ENCODE results near the gene SYTL1.
"Not testable (repeated sequence)": the region's sequence is repeated elsewhere in the genome, so short reads cannot be mapped to it uniquely, and the experiment has no call there.

The SYTL1 gene

GRCh38 chr1:27379564-27380122, 37.8 kb downstream of the SYTL1 start:
- peaks cover 6% of the 10 kb centered on the region for H3K27me3 ChIP-seq (ENCODE audit: control insufficient read depth, insufficient read depth, low read length)
- no peaks in the 10 kb centered on the region for H3K36me3 ChIP-seq (ENCODE audit: control insufficient read depth, insufficient read depth, low read length)
- H3K9ac ChIP-seq (ENCODE audit: low read length): no peak overlapping the region
- no peaks in the 10 kb centered on the region for H3K4me1 ChIP-seq (ENCODE audit: control insufficient read depth, insufficient read depth, low read length)
- no peak overlapping the region for H3K4me3 ChIP-seq (ENCODE audit: low read length)
- no peak overlapping the region for H3K27ac ChIP-seq (ENCODE audit: low read depth, low read length)

GRCh38 chr1:27380224-27380623, 38.4 kb downstream of the SYTL1 start:
- no peaks in the 10 kb centered on the region for H3K36me3 ChIP-seq (ENCODE audit: control insufficient read depth, insufficient read depth, low read length)
- H3K4me1 ChIP-seq (ENCODE audit: control insufficient read depth, insufficient read depth, low read length): no peaks in the 10 kb centered on the region
- H3K27ac ChIP-seq (ENCODE audit: low read depth, low read length): no peak overlapping the region
- no peak overlapping the region for H3K4me3 ChIP-seq (ENCODE audit: low read length)
- peaks cover 6% of the 10 kb centered on the region for H3K27me3 ChIP-seq (ENCODE audit: control insufficient read depth, insufficient read depth, low read length)
- no peak overlapping the region for H3K9ac ChIP-seq (ENCODE audit: low read length)

- Histone ChIP-seq H3K27me3 (ENCODE audit: control insufficient read depth, insufficient read depth, low read length) (peaks cover 6% of the 10 kb centered on the region), H3K4me3 (ENCODE audit: low read length) (no peak overlapping the region), H3K4me1 (ENCODE audit: control insufficient read depth, insufficient read depth, low read length) (no peaks in the 10 kb centered on the region), H3K36me3 (ENCODE audit: control insufficient read depth, insufficient read depth, low read length) (no peaks in the 10 kb centered on the region), H3K27ac (ENCODE audit: low read depth, low read length) (no peak overlapping the region), H3K9ac (ENCODE audit: low read length) (no peak overlapping the region)
Observed at GRCh38 chr1:27380766-27381733, 39.2 kb downstream of the SYTL1 start.

- Histone ChIP-seq H3K4me3 (ENCODE audit: low read length) (no peak overlapping the region), H3K36me3 (ENCODE audit: control insufficient read depth, insufficient read depth, low read length) (no peaks in the 10 kb centered on the region), H3K9ac (ENCODE audit: low read length) (no peak overlapping the region), H3K4me1 (ENCODE audit: control insufficient read depth, insufficient read depth, low read length) (no peaks in the 10 kb centered on the region), H3K27ac (ENCODE audit: low read depth, low read length) (no peak overlapping the region), H3K27me3 (ENCODE audit: control insufficient read depth, insufficient read depth, low read length) (peaks cover 6% of the 10 kb centered on the region)
Observed at GRCh38 chr1:27381969-27382762, 40.3 kb downstream of the SYTL1 start.

- no peak within 1 kb of the TSS for H3K4me3 ChIP-seq (ENCODE audit: low read length)
- no peak within 1 kb of the TSS for H3K27ac ChIP-seq (ENCODE audit: low read depth, low read length)
- no peaks in the 10 kb centered on the region for H3K4me1 ChIP-seq (ENCODE audit: control insufficient read depth, insufficient read depth, low read length)
- no peak within 1 kb of the TSS for H3K9ac ChIP-seq (ENCODE audit: low read length)
- peaks cover 6% of the 10 kb centered on the region for H3K27me3 ChIP-seq (ENCODE audit: control insufficient read depth, insufficient read depth, low read length)
- no peaks in the 10 kb centered on the region for H3K36me3 ChIP-seq (ENCODE audit: control insufficient read depth, insufficient read depth, low read length)
Observed at GRCh38 chr1:27383039-27383605, 41.3 kb downstream of the SYTL1 start, which contains the start of gene CD164L2. Gene CD164L2, minus strand, starts transcription at chr1:27383333. Its CDS starts 94 bp downstream, at chr1:27383239.

GRCh38 chr1:27383661-27384060, 41.8 kb downstream of the SYTL1 start:
- H3K4me1 ChIP-seq (ENCODE audit: control insufficient read depth, insufficient read depth, low read length): no peaks in the 10 kb centered on the region
- H3K4me3 ChIP-seq (ENCODE audit: low read length): no peak overlapping the region
- H3K27me3 ChIP-seq (ENCODE audit: control insufficient read depth, insufficient read depth, low read length): peaks cover 6% of the 10 kb centered on the region
- no peaks in the 10 kb centered on the region for H3K36me3 ChIP-seq (ENCODE audit: control insufficient read depth, insufficient read depth, low read length)
- no peak overlapping the region for H3K27ac ChIP-seq (ENCODE audit: low read depth, low read length)
- no peak overlapping the region for H3K9ac ChIP-seq (ENCODE audit: low read length)

GRCh38 chr1:27384797-27385196, 43.0 kb downstream of the SYTL1 start:
- not testable (repeated sequence) for H3K4me1 ChIP-seq (ENCODE audit: control insufficient read depth, insufficient read depth, low read length); H3K4me3 ChIP-seq (ENCODE audit: low read length); H3K27me3 ChIP-seq (ENCODE audit: control insufficient read depth, insufficient read depth, low read length); H3K36me3 ChIP-seq (ENCODE audit: control insufficient read depth, insufficient read depth, low read length); H3K27ac ChIP-seq (ENCODE audit: low read depth, low read length); H3K9ac ChIP-seq (ENCODE audit: low read length)

GRCh38 chr1:27388337-27389005, 46.6 kb downstream of the SYTL1 start:
- Histone ChIP-seq H3K27me3 (ENCODE audit: control insufficient read depth, insufficient read depth, low read length) (peaks cover 4% of the 10 kb centered on the region), H3K36me3 (ENCODE audit: control insufficient read depth, insufficient read depth, low read length) (no peaks in the 10 kb centered on the region), H3K4me3 (ENCODE audit: low read length) (no peak overlapping the region), H3K4me1 (ENCODE audit: control insufficient read depth, insufficient read depth, low read length) (peaks cover 8% of the 10 kb centered on the region), H3K27ac (ENCODE audit: low read depth, low read length) (no peak overlapping the region), H3K9ac (ENCODE audit: low read length) (no peak overlapping the region)

GRCh38 chr1:27391511-27392095, 49.8 kb downstream of the SYTL1 start:
- Histone ChIP-seq H3K9ac (ENCODE audit: low read length) (no peak overlapping the region), H3K36me3 (ENCODE audit: control insufficient read depth, insufficient read depth, low read length) (no peaks in the 10 kb centered on the region), H3K4me3 (ENCODE audit: low read length) (peak overlapping the region; percentile 65), H3K27ac (ENCODE audit: low read depth, low read length) (no peak overlapping the region), H3K27me3 (ENCODE audit: control insufficient read depth, insufficient read depth, low read length) (no peaks in the 10 kb centered on the region), H3K4me1 (ENCODE audit: control insufficient read depth, insufficient read depth, low read length) (peaks cover 8% of the 10 kb centered on the region)

- Histone ChIP-seq H3K27ac (ENCODE audit: low read depth, low read length) (no peak within 1 kb of the TSS), H3K4me1 (ENCODE audit: control insufficient read depth, insufficient read depth, low read length) (peaks cover 8% of the 10 kb centered on the region), H3K4me3 (ENCODE audit: low read length) (peak within 1 kb of the TSS; percentile 65), H3K27me3 (ENCODE audit: control insufficient read depth, insufficient read depth, low read length) (no peaks in the 10 kb centered on the region), H3K9ac (ENCODE audit: low read length) (no peak within 1 kb of the TSS), H3K36me3 (ENCODE audit: control insufficient read depth, insufficient read depth, low read length) (no peaks in the 10 kb centered on the region)
Observed at GRCh38 chr1:27392096-27392777, 50.4 kb downstream of the SYTL1 start, which contains the start of gene GPR3. Gene GPR3, plus strand, starts transcription at chr1:27392622. Its CDS starts 1,177 bp downstream, at chr1:27393799.
